WERI-Rb-1 (cell line): ENCODE measurements around the gene ETHE1.

Experiments
- DNase-seq: peaks from one replicate; pipeline ENCODE4 v3.0.0-alpha.2; 2020
- H3K27ac ChIP-seq: fragments of 250-450 bp; sonication (Bioruptor Pico); 2 replicates; pipeline ENCODE4 v1.5.1; 2020; ENCODE audit warnings: mild to moderate bottlenecking, moderate library complexity
- H3K27me3 ChIP-seq: fragments of 250-450 bp; sonication (Bioruptor Pico); 2 replicates; pipeline ENCODE4 v1.5.1; 2021; ENCODE audit warnings: mild to moderate bottlenecking, low read depth, moderate library complexity; ENCODE audit not compliant: insufficient read depth, severe bottlenecking
- H3K36me3 ChIP-seq: fragments of 250-450 bp; sonication (Bioruptor Pico); 2 replicates; pipeline ENCODE4 v1.5.1; 2020; ENCODE audit warnings: mild to moderate bottlenecking, moderate library complexity
- H3K4me3 ChIP-seq: 2 replicates; pipeline ENCODE4 v1.5.1; 2011; ENCODE audit warnings: low read depth, mild to moderate bottlenecking, control low read depth, low read length
- H3K9me3 ChIP-seq: fragments of 250-450 bp; sonication (Bioruptor Pico); 2 replicates; pipeline ENCODE4 v1.5.1; 2021; ENCODE audit warnings: mild to moderate bottlenecking, moderate library complexity; ENCODE audit not compliant: severe bottlenecking
- CTCF ChIP-seq: IDR thresholded peaks from 2 replicates; pipeline ENCODE4 v1.5.1; 2011; ENCODE audit warnings: low read depth, mild to moderate bottlenecking, control low read depth, inconsistent platforms, low read length

ETHE1 gene

GRCh38 chr19:43479961-43480561, 46.9 kb downstream of the ETHE1 start:
- Histone ChIP-seq H3K27me3 (no peaks in the 10 kb centered on the region), H3K4me3 (no peak overlapping the region), H3K9me3 (no peaks in the 10 kb centered on the region), H3K27ac (no peak overlapping the region), H3K36me3 (peaks cover 14% of the 10 kb centered on the region)
- DNase-seq, result no peak
- no peak for TF ChIP-seq CTCF

GRCh38 chr19:43479226-43479625, 47.8 kb downstream of the ETHE1 start:
- TF ChIP-seq CTCF, result no peak

GRCh38 chr19:43478323-43478722, 48.7 kb downstream of the ETHE1 start:
- peaks cover 17% of the 10 kb centered on the region; the same call in 1 of the 2 replicates for H3K36me3 ChIP-seq
- TF ChIP-seq CTCF, result no peak
- H3K9me3 ChIP-seq, result no peaks in the 10 kb centered on the region
- H3K4me3 ChIP-seq, result no peak overlapping the region
- H3K27ac ChIP-seq, result no peak overlapping the region
- DNase-seq, result no peak
- H3K27me3 ChIP-seq, result no peaks in the 10 kb centered on the region

More at GRCh38 chr19:43479226-43479625, 47.8 kb downstream of the ETHE1 start:
- Histone ChIP-seq H3K27ac (no peak overlapping the region), H3K9me3 (no peaks in the 10 kb centered on the region), H3K36me3 (peaks cover 20% of the 10 kb centered on the region), H3K27me3 (no peaks in the 10 kb centered on the region), H3K4me3 (no peak overlapping the region)
- DNase-seq, result no peak

GRCh38 chr19:43476606-43477005, 50.4 kb downstream of the ETHE1 start:
- H3K4me3 ChIP-seq, result no peak overlapping the region
- no peaks in the 10 kb centered on the region for H3K9me3 ChIP-seq
- DNase-seq, result no peak
- TF ChIP-seq CTCF, result no peak
- no peaks in the 10 kb centered on the region for H3K27me3 ChIP-seq
- H3K27ac ChIP-seq, result no peak overlapping the region
- peaks cover 17% of the 10 kb centered on the region; the same call in 1 of the 2 replicates for H3K36me3 ChIP-seq

DNA sequence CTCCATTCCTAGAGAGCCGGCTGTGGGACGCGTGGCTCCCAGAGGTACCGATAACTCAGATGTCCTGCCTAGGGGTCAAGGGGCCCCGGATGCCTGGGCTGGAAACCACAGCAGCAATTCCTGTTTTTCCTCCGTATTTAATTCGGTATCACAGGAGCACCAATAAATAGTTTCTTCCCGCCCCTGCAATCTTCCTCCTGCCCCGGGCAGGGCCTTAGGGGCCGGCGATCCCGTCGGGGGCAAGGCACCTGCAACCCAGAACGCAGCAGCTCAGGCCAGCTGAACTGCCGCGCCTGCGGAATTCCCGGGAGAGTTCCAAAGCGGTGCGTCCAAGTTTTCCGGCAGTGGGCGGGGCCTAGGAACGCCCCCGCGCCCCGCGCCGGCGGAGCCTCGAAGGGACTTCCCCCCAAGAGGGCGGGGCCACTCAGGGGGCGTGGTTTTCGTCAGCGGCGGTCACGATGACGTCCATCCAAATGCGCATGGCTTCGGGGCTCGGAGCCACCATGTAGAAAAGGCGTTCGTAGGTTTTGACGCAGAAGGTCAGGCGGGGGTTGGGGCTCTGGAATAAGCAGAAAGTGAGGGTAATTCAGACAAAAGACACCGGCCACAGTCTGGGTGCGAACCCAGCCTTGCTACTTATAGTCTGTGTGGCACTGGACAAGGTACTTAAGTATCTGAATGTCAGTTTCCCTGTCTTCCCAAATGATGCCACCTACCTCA, 51.9 kb downstream of the ETHE1 start:
- DNase-seq, result no peak
- H3K27me3 ChIP-seq, result no peaks in the 10 kb centered on the region
- TF ChIP-seq CTCF, result no peak
- H3K9me3 ChIP-seq, result no peaks in the 10 kb centered on the region
- no peak overlapping the region for H3K4me3 ChIP-seq
- H3K27ac ChIP-seq, result no peak overlapping the region
- peaks cover 14% of the 10 kb centered on the region; the same call in 1 of the 2 replicates for H3K36me3 ChIP-seq
